Skin epidermis (tissue), 12 donors: ENCODE data around the gene ATP6AP2.
A peak's percentile ranks its signal among the peaks of the same experiment; 100 is the strongest.
"Not testable (repeated sequence)": the region's sequence is repeated elsewhere in the genome, so short reads cannot be mapped to it uniquely, and the experiment has no call there.

Experiments used
- H3K27ac ChIP-seq, 21 experiments: fragments of 200-600 bp; sonication (generic) in 11 of 21; one replicate each; pipeline ENCODE4 v1.5.0; 2020; ENCODE audit warnings: mild to moderate bottlenecking in 3 of 21, inconsistent platforms in 2 of 21, moderate library complexity in 2 of 21
- H3K4me3 ChIP-seq, 7 experiments: fragments of 200-600 bp; sonication (generic) in 2 of 7; one replicate each; pipeline ENCODE4 v1.5.0; 2020; ENCODE audit warnings: inconsistent platforms in 2 of 7, mild to moderate bottlenecking in 2 of 7, moderate library complexity in 1 of 7

The ATP6AP2 gene

DNA sequence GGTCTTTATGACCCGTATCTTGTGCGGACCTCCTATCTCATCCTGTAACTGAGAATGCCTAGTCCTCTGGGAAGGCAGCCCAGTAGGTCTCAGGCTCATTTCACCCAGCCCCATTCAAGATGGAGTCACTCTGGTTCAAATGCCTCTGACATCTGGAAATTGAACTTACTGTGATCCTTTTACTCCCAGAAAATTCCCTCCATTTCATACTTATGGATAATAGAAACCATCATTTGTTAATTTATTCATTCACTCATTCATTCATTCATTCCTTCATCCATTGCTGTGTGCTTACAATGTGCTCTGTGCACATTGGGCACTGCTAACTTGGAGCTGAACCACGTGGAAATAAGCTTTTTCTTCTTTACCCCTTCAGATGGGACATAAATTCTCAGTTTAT lies 9.2 kb upstream of the ATP6AP2 start:
- no peak overlapping the region for H3K27ac ChIP-seq
- no peak overlapping the region for H3K4me3 ChIP-seq

DNA sequence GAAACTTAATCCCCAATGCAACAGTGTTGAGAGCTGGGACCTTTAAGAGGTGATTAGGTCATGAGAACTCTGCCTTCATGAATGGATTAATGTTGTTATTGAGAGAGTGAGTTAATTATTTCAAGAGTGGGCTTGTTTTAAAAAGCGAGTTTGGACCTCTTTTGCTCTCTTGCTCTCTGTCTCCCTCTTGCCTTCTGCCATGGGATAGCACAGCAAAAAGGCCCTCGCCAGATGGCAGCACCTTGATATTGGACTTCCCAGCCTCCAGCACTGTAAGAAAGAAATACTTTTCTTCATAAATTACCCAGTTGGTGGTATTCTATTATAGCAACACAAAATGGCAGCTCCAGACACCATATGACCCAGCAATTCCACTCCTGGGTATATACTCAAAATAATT lies 7.0 kb upstream of the ATP6AP2 start:
- no peak overlapping the region for H3K4me3 ChIP-seq

DNA sequence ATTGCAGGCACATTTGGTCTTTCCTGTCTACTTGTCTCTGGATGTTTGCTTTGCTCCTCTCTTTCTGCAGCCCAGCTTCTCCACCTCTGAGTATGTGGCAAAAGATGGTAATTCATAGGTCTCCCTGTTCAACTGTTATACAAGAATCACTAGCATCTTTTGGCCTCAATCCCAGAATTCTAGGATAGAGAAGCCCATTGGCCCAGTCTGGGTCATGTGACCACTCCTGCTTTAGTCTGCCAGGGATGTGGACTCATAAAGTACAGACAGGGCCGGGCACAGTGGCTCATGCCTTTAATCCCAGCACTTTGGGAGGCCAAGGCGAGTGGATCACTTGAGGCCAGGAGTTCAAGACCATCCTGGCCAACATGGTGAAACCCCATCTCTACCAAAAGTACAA lies 5.4 kb upstream of the ATP6AP2 start:
- not testable (repeated sequence) for H3K27ac ChIP-seq, H3K4me3 ChIP-seq

More for the DNA sequence above, 7.0 kb upstream of the ATP6AP2 start:
- H3K27ac ChIP-seq = no peak overlapping the region

DNA sequence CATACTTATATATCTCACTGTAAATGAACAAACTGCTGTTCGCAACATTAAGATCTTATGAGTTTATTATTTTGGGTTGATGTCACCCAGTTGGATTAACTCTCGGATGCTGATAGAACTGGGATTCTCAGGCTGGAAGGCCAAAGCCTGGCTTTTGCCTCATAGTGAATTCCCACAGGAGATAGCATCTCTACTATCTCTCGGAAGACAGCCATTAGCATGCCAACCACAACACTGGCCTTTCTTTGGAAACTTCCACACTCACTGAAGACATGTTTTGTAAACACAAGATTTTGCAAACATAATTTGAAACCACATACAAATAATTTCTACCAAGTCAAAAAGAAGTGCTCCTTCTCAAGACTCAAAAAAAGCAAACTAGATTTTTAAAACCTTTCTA lies 4.5 kb upstream of the ATP6AP2 start:
- no peak overlapping the region for H3K4me3 ChIP-seq
- no peak overlapping the region for H3K27ac ChIP-seq

DNA sequence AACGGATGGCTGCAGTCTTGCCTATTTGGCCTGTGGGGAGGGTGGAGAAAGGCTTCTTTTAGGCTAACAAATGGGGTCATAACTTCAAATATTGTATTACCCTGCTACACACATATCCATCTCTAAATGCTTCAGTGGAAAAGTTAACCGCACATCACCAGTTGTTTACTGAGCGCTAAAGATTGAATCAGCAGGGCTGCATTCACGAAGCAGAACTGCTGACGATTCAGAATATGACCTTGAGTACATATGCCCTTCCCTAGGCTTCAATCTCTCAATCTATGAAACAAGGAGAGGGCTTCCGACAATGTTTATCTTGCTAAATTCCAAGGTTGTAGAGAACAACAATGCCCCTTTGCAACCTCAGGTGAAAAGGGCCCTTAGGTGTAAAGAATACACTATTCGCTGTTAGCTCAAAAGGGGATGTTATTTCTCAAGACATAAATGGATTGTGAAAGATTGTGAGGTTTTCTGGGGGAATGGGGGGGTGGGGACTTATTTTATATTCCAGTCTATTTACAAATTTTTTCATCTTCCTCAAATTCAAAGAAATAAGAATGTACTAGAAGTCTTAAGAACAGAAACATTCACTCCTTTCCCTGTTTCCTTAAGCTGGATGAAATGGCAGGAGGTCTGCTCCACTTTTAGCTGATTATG lies 2.6 kb upstream of the ATP6AP2 start:
- Histone ChIP-seq H3K4me3 (no peak overlapping the region), H3K27ac (peak overlapping the region in 1 of 21 experiments; percentile 3)

DNA sequence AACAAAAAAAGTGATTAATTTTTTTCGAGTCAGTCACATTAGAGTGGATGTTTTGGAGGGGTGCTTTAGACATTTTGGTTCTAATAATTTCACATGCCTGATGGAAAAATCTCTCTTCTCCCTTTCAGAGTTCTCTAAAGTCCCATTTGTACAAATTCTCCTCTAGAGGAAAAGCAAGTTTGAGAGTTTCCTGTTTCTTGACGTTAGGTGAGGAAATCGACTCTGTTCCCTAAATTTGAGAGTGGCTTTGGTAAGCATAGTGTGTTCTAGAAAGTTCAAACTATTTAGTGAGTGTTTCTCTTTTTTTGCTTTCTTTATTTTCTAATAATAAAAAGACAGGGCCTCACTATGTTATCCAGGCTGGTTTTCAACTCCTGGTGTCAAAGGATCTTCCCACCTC lies 1.6 kb upstream of the ATP6AP2 start:
- Histone ChIP-seq H3K4me3 (no peak overlapping the region), H3K27ac (no peak overlapping the region)

DNA sequence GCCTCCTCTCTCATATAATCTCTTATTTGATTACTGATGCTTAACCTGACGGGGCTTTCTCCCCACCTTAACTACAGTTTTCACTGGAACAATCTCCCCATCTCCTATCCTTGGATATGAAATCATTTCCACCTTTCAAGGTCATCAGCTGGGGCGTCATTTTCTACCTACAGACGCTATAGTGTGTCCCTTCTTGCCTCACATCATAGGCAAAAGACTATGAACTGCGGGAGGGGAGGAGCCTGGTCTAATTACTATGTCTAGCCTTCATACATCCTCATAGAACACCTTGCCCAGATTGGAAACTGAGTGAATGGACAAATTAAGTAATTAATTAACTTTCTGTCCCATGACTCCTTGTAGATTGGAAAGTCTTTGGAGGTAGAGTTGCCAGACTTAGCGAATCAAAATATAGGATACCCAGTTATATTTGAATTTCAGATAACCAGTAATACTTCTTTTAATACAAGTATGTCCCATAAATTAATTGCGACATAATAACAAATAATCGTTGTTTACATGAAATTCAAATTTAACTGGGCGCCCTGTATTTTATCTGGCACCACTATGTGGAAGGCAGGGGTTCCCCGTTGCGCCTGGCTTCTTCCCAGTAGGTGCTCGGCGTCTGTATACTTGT lies 752 bp upstream of the ATP6AP2 start:
- peak overlapping the region in 20 of 21 experiments; percentile 59 to 95 (median 86) for H3K27ac ChIP-seq

DNA sequence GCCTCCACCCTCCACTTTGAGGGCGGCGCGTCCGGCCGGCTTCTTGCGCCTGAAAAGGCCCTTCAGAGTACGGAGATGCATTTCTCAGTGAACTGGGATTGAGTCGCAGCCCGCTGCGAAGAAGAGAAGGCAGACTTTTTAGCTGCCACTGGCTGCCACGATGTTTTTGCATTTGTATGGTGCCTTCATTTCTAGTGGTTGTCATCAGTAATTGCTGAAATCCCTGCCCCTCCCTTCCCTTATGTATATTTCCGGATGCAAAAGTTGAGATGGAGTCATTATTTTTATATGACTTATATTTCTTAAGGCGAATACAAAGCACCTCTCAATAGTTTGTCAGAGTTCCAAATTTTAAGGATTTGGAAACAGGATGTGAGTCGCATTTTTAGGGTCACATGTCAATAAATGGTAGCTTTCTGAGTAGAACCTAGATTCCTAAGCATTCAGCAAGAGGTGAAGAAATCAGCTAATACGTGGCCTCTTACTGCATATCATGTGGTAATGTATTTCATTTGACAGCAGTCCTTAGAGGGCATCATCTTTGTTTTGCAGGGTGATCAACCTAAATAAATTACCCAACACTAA lies 658 bp downstream of the ATP6AP2 start:
- H3K4me3 ChIP-seq = peak overlapping the region; percentile 70 to 83 (median 73)
- H3K27ac ChIP-seq = peak overlapping the region; percentile 76 to 99 (median 89)

More for the DNA sequence above, 752 bp upstream of the ATP6AP2 start:
- H3K4me3 ChIP-seq = peak overlapping the region; percentile 70 to 83 (median 73)

DNA sequence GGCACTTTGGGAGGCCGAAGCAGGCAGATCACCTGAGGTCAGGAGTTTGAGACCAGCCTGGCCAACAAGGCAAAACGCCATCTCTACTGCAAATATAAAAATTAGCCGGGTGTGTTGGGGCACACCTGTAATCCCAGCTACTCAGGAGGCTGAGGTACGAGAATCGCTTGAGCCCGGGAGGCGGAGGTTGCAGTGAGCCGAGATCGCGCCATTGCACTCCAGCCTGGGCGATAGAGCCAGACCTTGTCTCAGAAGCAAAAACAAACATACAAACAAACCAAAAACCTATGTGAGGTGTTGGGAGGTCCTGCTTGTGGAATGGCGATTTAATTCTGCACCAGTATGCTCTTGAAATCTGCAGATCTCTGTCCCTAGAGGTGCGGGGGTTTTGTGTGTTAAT lies 1.4 kb downstream of the ATP6AP2 start:
- Histone ChIP-seq H3K27ac (peak overlapping the region in 2 of 21 experiments; percentile 3 to 4), H3K4me3 (peak overlapping the region in 1 of 7 experiments; percentile 70)

DNA sequence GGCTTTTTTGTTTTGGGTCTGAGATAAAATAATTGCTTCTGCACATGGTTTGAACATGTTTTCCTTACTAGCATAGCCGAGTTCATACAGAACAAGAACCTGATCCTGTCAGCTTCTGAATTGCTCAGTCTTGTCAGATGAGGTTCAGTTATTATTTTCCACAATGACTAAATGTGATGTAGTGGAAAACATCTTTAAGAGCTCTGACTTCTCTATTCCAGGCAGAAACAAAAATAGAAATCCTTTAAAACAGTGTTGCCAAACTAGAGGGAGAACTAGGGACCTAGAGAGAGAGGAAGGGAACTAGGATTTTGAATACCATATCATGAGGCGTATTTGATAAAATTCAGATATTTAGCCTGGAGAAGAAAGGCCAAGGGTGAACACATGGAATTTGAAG lies 2.0 kb downstream of the ATP6AP2 start:
- Histone ChIP-seq H3K27ac (no peak overlapping the region), H3K4me3 (no peak overlapping the region)

DNA sequence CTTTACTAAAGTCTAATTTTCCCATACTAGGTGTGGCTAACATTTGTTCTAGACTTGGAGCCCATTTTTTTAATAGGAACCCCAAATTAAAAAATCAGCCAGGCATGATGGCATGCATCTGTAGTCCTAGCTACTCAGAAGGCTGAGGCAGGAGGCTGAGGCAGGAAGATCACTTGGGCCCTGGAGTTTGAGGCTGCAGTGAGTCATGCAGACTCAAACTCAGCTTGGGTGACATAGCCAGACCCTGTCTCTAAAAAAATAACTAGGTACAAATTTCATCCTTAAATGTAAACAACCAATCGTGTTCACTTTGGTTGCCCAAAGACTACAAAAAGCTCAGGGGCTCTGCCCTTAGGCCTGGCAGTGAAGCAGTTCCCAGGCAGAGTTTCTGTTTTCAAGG lies 6.9 kb downstream of the ATP6AP2 start:
- H3K4me3 ChIP-seq, H3K27ac ChIP-seq: not testable (repeated sequence)

DNA sequence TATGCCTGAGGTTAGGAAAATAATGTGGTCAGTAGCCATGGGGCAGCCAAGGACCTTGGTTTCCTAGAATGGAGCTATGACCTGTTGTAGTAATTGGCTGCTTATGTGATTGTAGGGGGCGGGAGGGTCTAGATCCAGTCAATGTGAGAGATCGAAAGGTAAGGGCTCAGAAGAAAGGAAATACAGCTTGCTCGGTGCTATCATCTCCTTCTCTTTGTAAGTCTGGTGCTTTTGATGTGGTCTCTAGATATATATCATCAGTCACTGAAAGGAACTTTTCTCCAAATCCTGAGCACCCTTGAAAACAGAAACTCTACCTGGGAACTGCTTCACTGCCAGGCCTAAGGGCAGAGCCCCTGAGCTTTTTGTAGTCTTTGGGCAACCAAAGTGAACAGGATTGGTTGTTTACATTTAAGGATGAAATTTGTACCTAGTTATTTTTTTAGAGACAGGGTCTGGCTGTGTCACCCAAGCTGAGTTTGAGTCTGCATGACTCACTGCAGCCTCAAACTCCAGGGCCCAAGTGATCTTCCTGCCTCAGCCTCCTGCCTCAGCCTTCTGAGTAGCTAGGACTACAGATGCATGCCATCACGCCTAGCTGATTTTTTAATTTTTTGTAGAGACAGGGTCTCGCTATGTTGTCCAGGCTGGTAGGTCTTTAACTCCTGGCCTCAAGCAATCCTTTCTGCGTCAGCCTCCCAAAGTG lies 9.0 kb downstream of the ATP6AP2 start:
- not testable (repeated sequence) for H3K27ac ChIP-seq, H3K4me3 ChIP-seq

DNA sequence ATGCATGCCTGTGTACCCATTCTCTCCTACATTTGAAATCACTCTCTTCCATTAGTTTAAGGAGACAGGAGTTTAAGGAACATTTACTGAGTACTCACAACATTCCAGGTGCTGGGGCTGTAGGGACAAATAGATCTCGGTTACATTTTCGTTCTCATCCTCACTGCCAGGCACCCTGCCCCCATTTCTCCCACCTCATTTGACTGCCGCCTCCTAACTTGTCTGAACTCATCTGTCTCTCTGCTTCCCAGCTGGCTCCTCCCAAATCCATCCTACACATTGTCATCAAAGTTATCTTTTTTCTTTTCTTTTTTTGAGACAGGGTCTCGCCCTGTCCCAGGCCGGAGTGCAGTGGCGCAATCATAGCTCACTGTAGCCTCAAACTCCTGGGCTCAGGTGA lies 22.7 kb downstream of the ATP6AP2 start:
- no peak overlapping the region for H3K4me3 ChIP-seq
- no peak overlapping the region for H3K27ac ChIP-seq

DNA sequence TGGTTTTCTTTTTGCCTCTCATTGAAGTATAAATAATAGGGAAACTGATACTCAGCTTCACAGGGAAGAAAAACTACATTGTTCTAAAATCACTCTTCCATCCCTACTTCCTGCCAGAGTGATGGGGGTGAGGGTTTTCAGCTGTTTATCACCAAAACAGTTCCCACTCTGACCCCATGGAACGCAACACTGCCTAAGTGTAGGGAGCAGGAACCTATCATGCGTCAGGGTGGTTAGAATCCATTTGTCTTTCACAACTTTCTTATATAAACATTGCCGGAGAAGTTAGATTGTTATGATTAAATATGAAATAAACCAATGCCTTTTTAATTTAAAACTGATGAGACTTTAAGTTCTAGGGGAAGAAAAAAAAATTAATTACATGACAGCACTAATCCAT lies 26.6 kb downstream of the ATP6AP2 start:
- no peak overlapping the region for H3K4me3 ChIP-seq
- no peak overlapping the region for H3K27ac ChIP-seq

DNA sequence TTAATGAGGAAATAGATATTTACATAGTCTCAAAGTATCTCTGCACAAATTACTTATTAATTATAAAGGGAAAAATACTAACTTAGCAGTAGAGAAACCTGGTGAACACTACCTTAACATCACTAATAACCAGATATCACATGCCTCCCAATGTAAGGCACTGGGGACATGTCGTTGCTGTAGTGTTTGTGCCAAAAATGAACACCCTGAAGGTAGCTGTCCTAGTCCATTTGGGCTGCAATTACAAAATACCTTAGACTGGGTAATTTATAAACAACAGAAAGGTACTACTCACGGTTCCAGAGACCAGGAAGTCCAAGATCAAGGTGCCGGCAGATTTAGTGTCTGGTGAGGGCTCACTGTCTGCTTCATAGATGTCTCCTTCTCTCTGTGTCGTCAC lies 31.7 kb downstream of the ATP6AP2 start:
- H3K27ac ChIP-seq = no peak overlapping the region
- no peak overlapping the region for H3K4me3 ChIP-seq

DNA sequence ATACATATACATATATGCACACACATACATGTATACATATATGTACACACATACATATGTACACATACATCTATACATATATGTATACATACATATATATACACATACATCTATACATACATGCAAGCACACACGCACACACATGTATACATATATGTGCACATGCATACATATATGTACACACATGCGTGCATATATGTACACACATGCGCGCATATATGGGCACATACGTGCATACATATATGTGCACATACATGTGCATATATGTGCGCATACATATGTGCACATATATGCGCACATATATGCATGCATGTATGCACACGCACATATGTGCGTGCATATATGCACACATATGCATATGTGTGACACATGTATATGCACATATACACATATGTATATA lies 35.2 kb downstream of the ATP6AP2 start:
- H3K27ac ChIP-seq = no peak overlapping the region
- no peak overlapping the region for H3K4me3 ChIP-seq

DNA sequence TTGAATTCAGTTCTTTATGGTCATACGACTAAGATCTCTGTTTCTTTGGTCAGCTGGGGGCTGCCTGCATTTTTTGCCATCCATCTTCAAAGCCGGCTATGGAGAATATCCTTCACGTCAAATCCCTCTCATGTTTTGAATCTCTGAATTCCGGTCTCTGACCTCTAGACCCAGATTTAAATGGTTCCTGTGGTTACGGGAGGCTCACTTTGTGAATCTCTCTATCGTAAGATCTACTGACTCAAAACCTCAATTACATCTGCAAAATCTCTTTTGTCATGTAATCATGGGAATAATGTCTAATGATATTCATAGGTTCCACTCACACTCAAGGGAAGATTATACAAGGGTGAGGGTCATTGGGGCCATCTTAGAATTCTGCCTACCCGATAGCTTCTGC lies 36.8 kb downstream of the ATP6AP2 start:
- Histone ChIP-seq H3K4me3 (no peak overlapping the region), H3K27ac (no peak overlapping the region)

DNA sequence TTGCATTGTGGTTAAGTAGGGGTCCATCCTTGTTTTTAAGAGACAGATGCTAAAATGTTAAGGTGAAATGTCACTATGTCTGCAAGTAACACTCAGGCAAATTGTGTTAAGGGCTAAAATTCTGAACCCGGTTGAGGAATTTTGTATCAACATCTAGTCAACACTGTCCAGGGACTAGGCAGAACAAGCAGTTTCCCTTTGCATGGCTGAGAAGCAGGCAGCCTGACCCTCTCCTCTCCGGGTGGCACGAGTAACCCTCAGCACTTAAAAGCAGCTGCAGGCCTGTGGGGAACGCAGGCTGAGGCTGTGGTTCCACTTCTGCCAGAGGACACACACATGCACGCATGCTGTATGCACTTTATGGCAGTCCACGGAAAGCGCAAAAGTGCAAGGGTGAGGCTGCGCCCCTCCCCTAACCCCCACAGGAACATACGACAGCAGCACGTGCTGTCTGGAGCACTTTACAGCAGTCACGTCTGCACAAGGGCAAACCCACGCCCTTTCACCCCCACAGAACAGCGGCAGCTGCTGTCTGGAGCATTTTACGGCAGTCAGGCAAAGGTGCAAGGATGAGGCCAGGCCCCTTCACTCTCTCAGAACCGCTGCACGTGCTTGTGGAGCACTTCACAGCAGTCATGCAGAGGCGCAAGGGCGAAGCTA lies 41.8 kb downstream of the ATP6AP2 start:
- Histone ChIP-seq H3K27ac (no peak overlapping the region), H3K4me3 (no peak overlapping the region)

DNA sequence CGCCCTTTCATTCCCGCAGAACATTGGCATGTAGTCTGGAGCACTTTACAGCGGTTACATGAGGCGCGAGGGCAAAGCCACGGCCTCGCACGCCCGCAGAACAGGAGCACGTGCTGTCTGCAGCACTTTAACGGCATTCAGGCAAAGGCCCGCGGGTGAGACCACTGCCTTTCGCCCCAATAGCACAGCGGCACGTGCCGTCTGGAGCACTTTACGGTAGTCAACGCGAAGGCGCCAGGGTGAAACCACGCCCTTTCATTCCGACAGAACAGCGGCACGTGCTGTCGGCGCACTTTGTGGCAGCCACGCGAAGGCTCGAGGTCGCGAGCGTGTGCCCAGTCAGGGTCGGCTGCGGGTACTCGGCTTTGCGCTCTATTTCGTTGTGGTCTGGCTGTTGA lies 42.4 kb downstream of the ATP6AP2 start, which contains the start of gene MPC1L:
Gene MPC1L, plus strand, starts transcription at position 290 of the 398 bp plus-strand sequence. CDS start 138 bp downstream, outside the sequence.
- Histone ChIP-seq H3K27ac (no peak within 1 kb of the TSS), H3K4me3 (no peak within 1 kb of the TSS)

DNA sequence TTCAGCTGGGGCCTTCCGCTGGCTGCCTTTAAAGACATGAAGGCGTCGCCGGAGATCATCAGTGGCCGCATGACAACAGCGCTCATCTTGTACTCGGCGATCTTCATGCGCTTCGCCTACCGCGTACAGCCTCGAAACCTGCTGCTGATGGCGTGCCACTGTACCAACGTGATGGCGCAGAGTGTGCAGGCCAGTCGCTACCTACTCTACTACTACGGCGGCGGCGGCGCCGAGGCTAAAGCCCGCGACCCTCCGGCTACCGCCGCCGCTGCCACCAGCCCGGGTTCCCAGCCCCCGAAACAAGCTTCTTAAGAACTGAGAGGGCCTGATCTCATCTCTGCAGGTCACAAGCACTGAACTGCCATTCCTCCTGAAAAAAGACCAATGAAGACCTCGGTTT lies 42.9 kb downstream of the ATP6AP2 start:
- no peak overlapping the region for H3K27ac ChIP-seq
- no peak overlapping the region for H3K4me3 ChIP-seq
